ENCODE data around the gene PRKG1.

- TF ChIP-seq ATF3 (CRISPR knock-in tag; conservative IDR thresholded peaks at IDR 0.05) (no peak), FOXP1 (CRISPR knock-in tag; IDR thresholded peaks at IDR 0.05; ENCODE audit: borderline replicate concordance) (no peak), CTCF (IDR thresholded peaks at IDR 0.05) (no peak), OVOL2 (CRISPR knock-in tag; IDR thresholded peaks at IDR 0.05; ENCODE audit: borderline replicate concordance) (no peak), FOXP4 (CRISPR knock-in tag; IDR thresholded peaks at IDR 0.05) (no peak), USF2 (CRISPR knock-in tag; IDR thresholded peaks at IDR 0.05) (no peak), IRF2 (CRISPR knock-in tag; IDR thresholded peaks at IDR 0.05; ENCODE audit: borderline replicate concordance, low read depth) (no peak), TCF7 (CRISPR knock-in tag; IDR thresholded peaks at IDR 0.05; ENCODE audit: low read depth) (no peak)
These were observed 1154.3 kb downstream of the PRKG1 start for GRCh38 chr10:52228556-52228955.

All from WTC11 (cell line).